K562 (cell line): Measurements from ENCODE around the gene GFRA1. TPM values are rescaled to one million over a fixed set of nuclear protein-coding genes. Genes with fewer than 3 reads are reported as not detected.

ENCODE experiments used
- ATAC-seq: fragments of 200-7000 bp; cut with Tn5 transposase; 3 replicates; pipeline ENCODE4 v1.9.1; 2020; ENCODE audit warnings: moderate library complexity
- BruUV-seq: library from RNA; stranded (reverse); fragments of 400-500 nt; replicated peaks from 2 replicates; lab custom pipeline; 2021; lab: Mats Ljungman, UMichigan
- CTCF ChIA-PET: fragments of 300-600 bp; formaldehyde crosslinking; extraction: SDS; loops from one replicate; lab custom pipeline; 2021; ENCODE audit warnings: low intra/inter-chr PET ratio; lab: Yijun Ruan, JAX
- POLR2A ChIA-PET: fragments of 300-600, 350-650 bp; sonication (Branson Sonifier 250); formaldehyde crosslinking; extraction: SDS; loops from one replicate; lab custom pipeline; 2021; ENCODE audit warnings: antibody characterized with exemption, inconsistent platforms; lab: Yijun Ruan, JAX
- DNase-seq, 4 experiments: peaks; one replicate each; pipeline versions ENCODE4 v3.0.0 to v3.0.0-alpha.2; 2011 to 2018; ENCODE audit warnings: low spot score in 3 of 4, mixed read lengths in 3 of 4; ENCODE audit errors: extremely low read depth in 1 of 4
- FAIRE-seq: peaks from 2 replicates; lab custom pipeline; 2011; peaks lifted over from hg19 to GRCh38; lab: Jason Lieb, UNC
- H2AFZ ChIP-seq: 2 replicates; pipeline ENCODE4 v1.6.0; 2011; ENCODE audit warnings: low read depth, low read length, control low read depth, inconsistent platforms
- H3K27ac ChIP-seq: fragments of 200-600 bp; 3 replicates; pipeline ENCODE4 v1.8.0; 2011; ENCODE audit warnings: low read depth, mild to moderate bottlenecking, control low read depth, inconsistent platforms, low read length, moderate library complexity, mixed read lengths; ENCODE audit errors: extremely low read depth
- H3K27me3 ChIP-seq, 2 experiments: fragments of 300-600 bp in 1 of 2; 2 replicates in 1 of 2; 3 replicates in 1 of 2; pipeline versions ENCODE4 v1.6.0 to v1.8.0; 2011; ENCODE audit warnings: inconsistent platforms in 2 of 2, low read length in 2 of 2, mild to moderate bottlenecking in 1 of 2, mixed read lengths in 1 of 2, moderate library complexity in 1 of 2; ENCODE audit not compliant: control insufficient read depth in 2 of 2, insufficient read depth in 2 of 2
- H3K36me3 ChIP-seq: fragments of 300-600 bp; 3 replicates; pipeline ENCODE4 v1.8.0; 2011; ENCODE audit warnings: mild to moderate bottlenecking, low read length, inconsistent platforms; ENCODE audit not compliant: control insufficient read depth, insufficient read depth
- H3K4me1 ChIP-seq, 2 experiments: fragments of 200-600 bp in 1 of 2; replicated peaks in 1 of 2; 2 replicates in 1 of 2; 3 replicates in 1 of 2; pipeline versions ENCODE4 v1.5.1 to v1.8.0; 2011; ENCODE audit warnings: inconsistent platforms in 2 of 2, low read length in 2 of 2, mild to moderate bottlenecking in 1 of 2, mixed read lengths in 1 of 2, moderate library complexity in 1 of 2; ENCODE audit not compliant: control insufficient read depth in 2 of 2, insufficient read depth in 2 of 2
- H3K4me2 ChIP-seq: 2 replicates; pipeline ENCODE4 v1.6.1; 2011; ENCODE audit warnings: low read length, control low read depth, inconsistent platforms, mixed read lengths; ENCODE audit not compliant: insufficient read depth
- H3K4me3 ChIP-seq: fragments of 200-600 bp; sonication (generic), shearing (Covaris generic); 2 replicates; pipeline ENCODE4 v1.5.1; 2016; ENCODE audit warnings: control low read depth, inconsistent platforms
- H3K79me2 ChIP-seq: fragments of 200-600 bp; 3 replicates; pipeline ENCODE4 v1.8.0; 2011; ENCODE audit warnings: low read length, inconsistent platforms; ENCODE audit not compliant: control insufficient read depth, insufficient read depth
- H3K9ac ChIP-seq, 2 experiments: 2 replicates each; pipeline versions ENCODE4 v1.6.0 to v1.6.1; 2011; ENCODE audit warnings: low read depth in 2 of 2, low read length in 2 of 2, control low read depth in 1 of 2, inconsistent platforms in 1 of 2, mild to moderate bottlenecking in 1 of 2, mixed read lengths in 1 of 2; ENCODE audit not compliant: insufficient read depth in 1 of 2
- H3K9me1 ChIP-seq: one replicate; pipeline ENCODE4 v1.6.0; 2011; ENCODE audit warnings: inconsistent platforms, mild to moderate bottlenecking, low read length, moderate library complexity; ENCODE audit not compliant: control insufficient read depth, insufficient read depth
- H3K9me3 ChIP-seq: replicated peaks from 2 replicates; pipeline ENCODE4 v1.5.1; 2011; ENCODE audit warnings: low read depth, low read length, inconsistent platforms; ENCODE audit not compliant: control insufficient read depth, insufficient read depth
- H4K20me1 ChIP-seq: replicated peaks from 2 replicates; pipeline ENCODE4 v1.6.1; 2011; ENCODE audit warnings: low read length, inconsistent platforms, mixed read lengths; ENCODE audit not compliant: control insufficient read depth, insufficient read depth
- ELF4 ChIP-seq: fragments of 450-650 bp; formaldehyde crosslinking; IDR thresholded peaks from 2 replicates; pipeline ENCODE4 v1.4.0; 2022; ENCODE audit warnings: missing genetic modification characterization
- KLF10 ChIP-seq: fragments of 250-450 bp; sonication (Bioruptor Pico); IDR thresholded peaks from 2 replicates; pipeline ENCODE4 v1.6.1; 2021; ENCODE audit warnings: matching md5 sums
- NONO ChIP-seq, 2 experiments: fragments of 200-400 bp in 1 of 2; fragments of 450-650 bp in 1 of 2; formaldehyde crosslinking in 1 of 2; IDR thresholded peaks; 2 replicates each; pipeline ENCODE4 v1.6.1; 2017; ENCODE audit warnings: low read depth in 2 of 2, mild to moderate bottlenecking in 2 of 2, moderate library complexity in 2 of 2, low read length in 1 of 2
- NR3C1 ChIP-seq: sonication (generic); formaldehyde crosslinking; IDR thresholded peaks from 2 replicates; pipeline ENCODE4 v1.8.1; 2022; ENCODE audit warnings: missing genetic modification reagents
- OTX1 ChIP-seq: fragments of 450-650 bp; formaldehyde crosslinking; IDR thresholded peaks from 2 replicates; pipeline ENCODE4 v1.4.0; 2022; ENCODE audit warnings: mild to moderate bottlenecking
- PHTF2 ChIP-seq: fragments of 250-450 bp; sonication (Bioruptor Pico); IDR thresholded peaks from 2 replicates; pipeline ENCODE4 v1.5.0; 2021; ENCODE audit warnings: mild to moderate bottlenecking
- RBM39 ChIP-seq: fragments of 200-400 bp; formaldehyde crosslinking; optimal IDR thresholded peaks from 2 replicates; pipeline ENCODE3; 2018; ENCODE audit warnings: low read depth, low read length
- SRSF1 ChIP-seq: fragments of 200-400 bp; formaldehyde crosslinking; IDR thresholded peaks from 2 replicates; pipeline ENCODE4 v1.6.1; 2017; ENCODE audit warnings: mild to moderate bottlenecking, low read depth, low read length, moderate library complexity
- ZKSCAN8 ChIP-seq: fragments of 200-800 bp; sonication (Bioruptor generic); IDR thresholded peaks from 2 replicates; pipeline ENCODE4 v1.6.1; 2016; ENCODE audit warnings: missing genetic modification characterization, missing compliant biosample characterization
- ZNF212 ChIP-seq: fragments of 450-650 bp; formaldehyde crosslinking; IDR thresholded peaks from 2 replicates; pipeline ENCODE4 v1.4.0; 2020; ENCODE audit warnings: mild to moderate bottlenecking
- WGBS: fragments of 100-300 bp; shearing (Covaris generic); methylation state at CpG from one replicate; pipeline ENCODE4 v1.1.6; 2016; ENCODE audit warnings: low coverage, mixed read lengths; ENCODE audit not compliant: insufficient coverage; ENCODE audit errors: missing lambda C conversion rate; 5-methylcytosine and 5-hydroxymethylcytosine counted together
- in situ Hi-C: fragments of 300-500 bp; cut with MboI; formaldehyde crosslinking; loops from 4 replicates; pipeline ENCODE4 v1.15.0; 2018; ENCODE audit warnings: inconsistent platforms, mixed read lengths
- intact Hi-C: fragments of 100-400 bp; cut with micrococcal nuclease; formaldehyde crosslinking; loops from 2 replicates; pipeline ENCODE4 v1.14.2; 2022
- polyA plus RNA-seq, 8 experiments: library from polyadenylated mRNA; depleted of rRNA in 4 of 8; stranded (reverse) in 5 of 8; unstranded in 3 of 8; fragments of >200 nt; fragmentation: Nextera tagmentation in 2 of 8; fragmentation: Illumina TruSeq in 1 of 8; extraction: Ambion mirVana in 2 of 8; extraction: Trizol in 1 of 8; gene quantifications; 2 replicates each; pipeline versions ENCODE4 v1.2.1 to v1.2.3, GENCODE V29; 2011 to 2014; ENCODE audit warnings: inconsistent platforms in 1 of 8, missing spikeins in 1 of 8
- total RNA-seq, 7 experiments: library from RNA; depleted of rRNA in 6 of 7; stranded (reverse); fragments of >200 nt in 6 of 7; fragmentation: Illumina TruSeq in 2 of 7; extraction: Trizol in 2 of 7; gene quantifications; 2 replicates each; pipeline versions ENCODE4 v1.2.1 to v1.2.3, GENCODE V29; 2011 to 2021; ENCODE audit warnings: low replicate concordance in 1 of 7
- TF ChIP-seq, protein P1 (sequence below): fragments of 450-650 bp; IDR thresholded peaks from 2 replicates; pipeline ENCODE4 v1.6.1; 2017; ENCODE audit warnings: antibody characterized with exemption
- TF ChIP-seq, protein P2 (sequence below): fragments of 450-650 bp; IDR thresholded peaks from 2 replicates; pipeline ENCODE4 v1.7.1; 2018; ENCODE audit warnings: mild to moderate bottlenecking, low read depth; ENCODE audit not compliant: partially characterized antibody
- TF ChIP-seq, protein P3 (sequence below): fragments of 450-650 bp; IDR thresholded peaks from 2 replicates; pipeline ENCODE4 v1.6.1; 2016

GFRA1 gene
- total and polyA plus RNA-seq, 9 of the 15 experiments (the other 6 are each of a cell fraction or from before 2014, with no cell fraction given): 0.04 TPM; not detected in 8

DNA sequence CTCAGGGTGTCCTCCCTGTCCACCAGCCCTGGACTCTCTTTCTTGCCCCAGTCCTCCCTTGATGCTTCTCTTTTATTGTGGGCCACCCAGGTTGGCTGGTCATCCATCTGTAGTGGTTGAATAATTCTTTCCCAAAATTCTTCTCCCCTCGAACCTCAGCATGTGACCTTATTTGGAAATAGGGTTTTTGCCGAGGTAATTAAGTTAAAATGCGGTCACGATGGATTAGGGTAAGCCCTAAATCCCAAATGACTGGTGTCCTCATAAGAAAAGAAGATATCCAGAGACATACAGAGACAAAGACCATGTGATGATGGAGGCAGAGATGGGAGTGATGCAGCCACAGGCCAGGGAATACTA lies 74.3 kb downstream of the GFRA1 start:
- no peak for FAIRE-seq
- H3K4me3 ChIP-seq: no peak overlapping the region
- H3K9me1 ChIP-seq: no peaks in the 10 kb centered on the region
- H3K36me3 ChIP-seq: no peaks in the 10 kb centered on the region
- no TSS peak for BruUV-seq
- POLR2A ChIA-PET: no interaction called here
- no peaks in the 10 kb centered on the region for H3K79me2 ChIP-seq
- no peak for DNase-seq
- in situ Hi-C loops: no loop called here
- H3K27me3 ChIP-seq: no peaks in the 10 kb centered on the region
- no peaks in the 10 kb centered on the region for H4K20me1 ChIP-seq
- WGBS: 0% methylated on average over 4 of the region's 4 CpGs
- no peak overlapping the region for H3K9ac ChIP-seq
- ATAC-seq: no peak
- CTCF ChIA-PET: no interaction called here
- no peak overlapping the region for H3K4me2 ChIP-seq
- no peak overlapping the region for H2AFZ ChIP-seq
- H3K9me3 ChIP-seq: no peaks in the 10 kb centered on the region
- H3K27ac ChIP-seq: no peak overlapping the region
- TF ChIP-seq SRSF1 (no peak), PHTF2 (CRISPR knock-in tag) (no peak), KLF10 (CRISPR knock-in tag) (no peak), ZKSCAN8 (CRISPR knock-in tag) (no peak), NONO (IDR thresholded peaks at IDR 0.05; ENCODE audit: low read depth in 2 of 2, low read length in 1 of 2) (no peak), NR3C1 (no peak), OTX1 (CRISPR knock-in tag) (no peak), ELF4 (no peak), RBM39 (no peak), ZNF212 (CRISPR knock-in tag) (no peak)
- TF ChIP-seq, protein P1, sequence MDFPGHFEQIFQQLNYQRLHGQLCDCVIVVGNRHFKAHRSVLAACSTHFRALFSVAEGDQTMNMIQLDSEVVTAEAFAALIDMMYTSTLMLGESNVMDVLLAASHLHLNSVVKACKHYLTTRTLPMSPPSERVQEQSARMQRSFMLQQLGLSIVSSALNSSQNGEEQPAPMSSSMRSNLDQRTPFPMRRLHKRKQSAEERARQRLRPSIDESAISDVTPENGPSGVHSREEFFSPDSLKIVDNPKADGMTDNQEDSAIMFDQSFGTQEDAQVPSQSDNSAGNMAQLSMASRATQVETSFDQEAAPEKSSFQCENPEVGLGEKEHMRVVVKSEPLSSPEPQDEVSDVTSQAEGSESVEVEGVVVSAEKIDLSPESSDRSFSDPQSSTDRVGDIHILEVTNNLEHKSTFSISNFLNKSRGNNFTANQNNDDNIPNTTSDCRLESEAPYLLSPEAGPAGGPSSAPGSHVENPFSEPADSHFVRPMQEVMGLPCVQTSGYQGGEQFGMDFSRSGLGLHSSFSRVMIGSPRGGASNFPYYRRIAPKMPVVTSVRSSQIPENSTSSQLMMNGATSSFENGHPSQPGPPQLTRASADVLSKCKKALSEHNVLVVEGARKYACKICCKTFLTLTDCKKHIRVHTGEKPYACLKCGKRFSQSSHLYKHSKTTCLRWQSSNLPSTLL: no peak
- TF ChIP-seq, protein P2, sequence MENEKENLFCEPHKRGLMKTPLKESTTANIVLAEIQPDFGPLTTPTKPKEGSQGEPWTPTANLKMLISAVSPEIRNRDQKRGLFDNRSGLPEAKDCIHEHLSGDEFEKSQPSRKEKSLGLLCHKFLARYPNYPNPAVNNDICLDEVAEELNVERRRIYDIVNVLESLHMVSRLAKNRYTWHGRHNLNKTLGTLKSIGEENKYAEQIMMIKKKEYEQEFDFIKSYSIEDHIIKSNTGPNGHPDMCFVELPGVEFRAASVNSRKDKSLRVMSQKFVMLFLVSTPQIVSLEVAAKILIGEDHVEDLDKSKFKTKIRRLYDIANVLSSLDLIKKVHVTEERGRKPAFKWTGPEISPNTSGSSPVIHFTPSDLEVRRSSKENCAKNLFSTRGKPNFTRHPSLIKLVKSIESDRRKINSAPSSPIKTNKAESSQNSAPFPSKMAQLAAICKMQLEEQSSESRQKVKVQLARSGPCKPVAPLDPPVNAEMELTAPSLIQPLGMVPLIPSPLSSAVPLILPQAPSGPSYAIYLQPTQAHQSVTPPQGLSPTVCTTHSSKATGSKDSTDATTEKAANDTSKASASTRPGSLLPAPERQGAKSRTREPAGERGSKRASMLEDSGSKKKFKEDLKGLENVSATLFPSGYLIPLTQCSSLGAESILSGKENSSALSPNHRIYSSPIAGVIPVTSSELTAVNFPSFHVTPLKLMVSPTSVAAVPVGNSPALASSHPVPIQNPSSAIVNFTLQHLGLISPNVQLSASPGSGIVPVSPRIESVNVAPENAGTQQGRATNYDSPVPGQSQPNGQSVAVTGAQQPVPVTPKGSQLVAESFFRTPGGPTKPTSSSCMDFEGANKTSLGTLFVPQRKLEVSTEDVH: no peak
- TF ChIP-seq, protein P3, sequence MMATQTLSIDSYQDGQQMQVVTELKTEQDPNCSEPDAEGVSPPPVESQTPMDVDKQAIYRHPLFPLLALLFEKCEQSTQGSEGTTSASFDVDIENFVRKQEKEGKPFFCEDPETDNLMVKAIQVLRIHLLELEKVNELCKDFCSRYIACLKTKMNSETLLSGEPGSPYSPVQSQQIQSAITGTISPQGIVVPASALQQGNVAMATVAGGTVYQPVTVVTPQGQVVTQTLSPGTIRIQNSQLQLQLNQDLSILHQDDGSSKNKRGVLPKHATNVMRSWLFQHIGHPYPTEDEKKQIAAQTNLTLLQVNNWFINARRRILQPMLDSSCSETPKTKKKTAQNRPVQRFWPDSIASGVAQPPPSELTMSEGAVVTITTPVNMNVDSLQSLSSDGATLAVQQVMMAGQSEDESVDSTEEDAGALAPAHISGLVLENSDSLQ: no peak
- intact Hi-C loops: no loop called here
- H3K4me1 ChIP-seq: no peaks in the 10 kb centered on the region
